Adipose tissue (tissue), 3 donors: ENCODE data around the gene MDK. TPM values are rescaled to one million over a fixed set of nuclear protein-coding genes. Genes with fewer than 3 reads are reported as not detected.
"Not testable (repeated sequence)": the region's sequence is repeated elsewhere in the genome, so short reads cannot be mapped to it uniquely, and the experiment has no call there.

Experiments used
- H3K27ac ChIP-seq: one replicate; pipeline ENCODE4 v1.5.1; 2013; ENCODE audit warnings: low read depth, low read length
- WGBS, 3 donors: extraction: QIAGEN DNeasy Blood & Tissue Kit; methylation state at CpG; one replicate each; pipeline ENCODE4 v1.1.7; 2013; 5-methylcytosine and 5-hydroxymethylcytosine counted together
- polyA plus RNA-seq, 3 donors: library from polyadenylated mRNA; stranded (reverse); fragments of 200-250 nt; gene quantifications; one replicate each; pipeline ENCODE4 v1.2.3, GENCODE V29; 2013
- donor health status: healthy with polysubstance abuse.
- donor health status: Bipolar disorder and iron deficiency.
- donor health status: healthy.

The MDK gene
- polyA plus RNA-seq, 3 donors = 12.8 to 18.6 (median 17.7) TPM

DNA sequence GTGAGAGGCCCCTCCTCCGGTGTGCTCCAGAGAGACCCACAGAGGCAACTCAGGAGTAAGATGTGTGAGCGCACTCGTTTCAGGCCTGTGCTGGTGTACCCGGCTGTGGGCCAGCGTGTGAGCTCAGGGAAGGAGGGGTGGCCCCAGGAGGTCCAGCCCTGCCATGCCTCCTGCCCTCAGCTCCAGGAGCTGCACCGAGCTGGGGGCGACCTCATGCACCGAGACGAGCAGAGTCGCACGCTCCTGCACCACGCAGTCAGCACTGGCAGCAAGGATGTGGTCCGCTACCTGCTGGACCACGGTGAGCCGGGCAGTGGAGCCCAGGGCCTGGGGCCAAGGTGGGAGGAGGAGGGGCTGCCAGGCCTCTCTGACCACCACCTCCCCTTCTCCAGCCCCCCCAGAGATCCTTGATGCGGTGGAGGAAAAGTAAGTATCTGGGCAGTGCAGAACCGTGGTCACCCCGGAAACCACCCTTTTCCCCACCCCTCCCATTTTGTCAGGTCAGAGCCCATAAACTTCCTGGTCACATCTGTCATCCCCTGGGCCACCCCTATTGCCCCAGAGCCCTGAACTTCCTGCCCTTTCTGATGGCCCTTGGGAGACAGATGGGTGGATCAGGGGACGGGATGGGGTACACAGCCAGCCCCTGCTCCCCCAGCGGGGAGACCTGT lies 2.5 kb upstream of the MDK start:
- no peak overlapping the region for H3K27ac ChIP-seq
- WGBS, 3 donors = 59 to 77% (median 70%) methylated on average over 20 of the region's 20 CpGs

DNA sequence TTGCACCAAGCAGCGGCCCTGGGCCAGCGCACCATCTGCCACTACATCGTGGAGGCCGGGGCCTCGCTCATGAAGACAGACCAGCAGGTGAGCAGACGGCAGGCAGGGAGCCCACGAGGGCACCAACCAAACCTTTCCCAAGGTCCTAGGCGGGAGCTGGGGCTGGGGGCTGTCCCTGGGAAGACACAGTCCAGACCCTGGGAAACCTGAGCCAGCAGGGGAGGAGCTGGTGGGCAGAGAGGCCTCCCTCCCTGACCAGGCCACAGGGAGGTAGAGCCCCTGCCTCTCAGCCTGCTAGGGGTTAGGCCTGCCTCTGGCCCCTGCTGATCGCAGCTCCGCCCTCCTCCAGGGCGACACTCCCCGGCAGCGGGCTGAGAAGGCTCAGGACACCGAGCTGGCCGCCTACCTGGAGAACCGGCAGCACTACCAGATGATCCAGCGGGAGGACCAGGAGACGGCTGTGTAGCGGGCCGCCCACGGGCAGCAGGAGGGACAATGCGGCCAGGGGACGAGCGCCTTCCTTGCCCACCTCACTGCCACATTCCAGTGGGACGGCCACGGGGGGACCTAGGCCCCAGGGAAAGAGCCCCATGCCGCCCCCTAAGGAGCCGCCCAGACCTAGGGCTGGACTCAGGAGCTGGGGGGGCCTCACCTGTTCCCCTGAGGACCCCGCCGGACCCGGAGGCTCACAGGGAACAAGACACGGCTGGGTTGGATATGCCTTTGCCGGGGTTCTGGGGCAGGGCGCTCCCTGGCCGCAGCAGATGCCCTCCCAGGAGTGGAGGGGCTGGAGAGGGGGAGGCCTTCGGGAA lies 1.8 kb upstream of the MDK start:
- H3K27ac ChIP-seq = not testable (repeated sequence)
- 45 to 64% (median 61%) methylated on average over 32 to 33 of the region's 36 CpGs for WGBS, 3 donors

DNA sequence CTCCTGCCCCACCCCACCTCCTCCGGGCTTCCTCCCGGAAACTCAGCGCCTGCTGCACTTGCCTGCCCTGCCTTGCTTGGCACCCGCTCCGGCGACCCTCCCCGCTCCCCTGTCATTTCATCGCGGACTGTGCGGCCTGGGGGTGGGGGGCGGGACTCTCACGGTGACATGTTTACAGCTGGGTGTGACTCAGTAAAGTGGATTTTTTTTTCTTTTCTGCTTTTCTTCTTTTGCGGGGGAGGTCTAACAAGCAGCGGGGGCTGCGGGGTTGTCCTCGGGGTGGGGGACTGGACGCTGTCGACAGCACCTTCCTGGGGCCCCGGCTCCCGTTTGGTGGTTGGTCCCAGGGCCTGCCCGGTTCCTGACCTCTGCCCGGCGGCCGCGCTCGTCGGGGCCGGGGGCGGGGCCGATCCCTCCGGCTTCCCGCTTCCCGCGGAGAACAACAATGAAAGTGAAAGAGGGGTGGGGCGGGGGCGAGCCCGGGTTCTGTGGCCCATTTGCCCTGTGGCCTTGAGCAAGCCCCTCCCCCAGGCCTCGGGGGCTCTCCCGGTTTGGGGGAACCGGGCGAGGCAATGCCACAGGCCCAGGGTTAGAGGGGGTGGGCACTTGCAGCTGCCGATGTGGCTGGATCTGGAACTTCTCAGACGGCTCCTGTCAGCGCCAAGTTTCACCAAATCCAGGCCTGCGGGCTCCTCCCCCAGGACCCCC lies 975 bp upstream of the MDK start:
- 1 to 2% (median 1%) methylated on average over 39 to 45 of the region's 45 CpGs for WGBS, 3 donors
- no peak overlapping the region for H3K27ac ChIP-seq

GRCh38 chr11:46381819-46382645 lies 563 bp downstream of the MDK start:
- 3 to 5% (median 4%) methylated on average over 46 to 66 of the region's 66 CpGs for WGBS, 3 donors

DNA sequence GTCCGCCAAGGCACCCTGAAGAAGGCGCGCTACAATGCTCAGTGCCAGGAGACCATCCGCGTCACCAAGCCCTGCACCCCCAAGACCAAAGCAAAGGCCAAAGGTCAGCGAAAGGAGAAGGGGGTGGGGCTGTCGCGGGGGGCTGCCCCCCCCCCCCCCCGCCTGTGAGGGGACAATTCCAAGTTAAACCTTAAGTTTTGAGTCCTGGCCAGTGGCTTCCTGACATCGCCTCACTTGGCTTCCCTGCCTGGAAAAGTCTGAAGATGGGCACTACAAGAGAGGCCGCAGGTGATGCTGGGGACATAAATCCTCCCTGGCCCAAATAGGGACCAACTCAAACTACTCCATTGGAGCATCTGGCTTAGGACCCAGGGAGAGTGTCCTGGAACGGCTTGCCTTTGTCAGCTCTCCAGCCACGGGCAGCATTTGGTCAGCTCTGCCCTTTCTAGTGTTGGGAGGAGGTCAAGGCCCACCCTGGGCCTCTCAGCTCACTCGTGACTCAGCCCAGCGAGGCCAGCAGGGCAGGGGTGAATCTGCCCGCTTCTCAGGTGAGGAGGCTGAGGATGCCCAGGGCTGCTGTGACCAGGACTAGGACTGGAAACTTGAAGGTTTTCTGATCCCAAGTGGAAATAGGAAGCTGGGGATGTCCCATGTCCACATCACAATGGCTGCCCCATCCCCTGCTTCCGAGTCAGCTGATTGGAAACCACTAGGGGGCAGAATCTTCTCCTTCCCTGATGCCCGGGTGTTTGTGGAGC lies 1.4 kb downstream of the MDK start:
- 52 to 61% (median 59%) methylated on average over 15 to 18 of the region's 18 CpGs for WGBS, 3 donors
- no peak overlapping the region for H3K27ac ChIP-seq

More at GRCh38 chr11:46381819-46382645, 563 bp downstream of the MDK start:
- no peak overlapping the region for H3K27ac ChIP-seq

- 78 to 88% (median 81%) methylated on average over 7 of the region's 7 CpGs for WGBS, 3 donors
- no peak overlapping the region for H3K27ac ChIP-seq
These were observed 1.9 kb downstream of the MDK start for GRCh38 chr11:46383404-46383758.

DNA sequence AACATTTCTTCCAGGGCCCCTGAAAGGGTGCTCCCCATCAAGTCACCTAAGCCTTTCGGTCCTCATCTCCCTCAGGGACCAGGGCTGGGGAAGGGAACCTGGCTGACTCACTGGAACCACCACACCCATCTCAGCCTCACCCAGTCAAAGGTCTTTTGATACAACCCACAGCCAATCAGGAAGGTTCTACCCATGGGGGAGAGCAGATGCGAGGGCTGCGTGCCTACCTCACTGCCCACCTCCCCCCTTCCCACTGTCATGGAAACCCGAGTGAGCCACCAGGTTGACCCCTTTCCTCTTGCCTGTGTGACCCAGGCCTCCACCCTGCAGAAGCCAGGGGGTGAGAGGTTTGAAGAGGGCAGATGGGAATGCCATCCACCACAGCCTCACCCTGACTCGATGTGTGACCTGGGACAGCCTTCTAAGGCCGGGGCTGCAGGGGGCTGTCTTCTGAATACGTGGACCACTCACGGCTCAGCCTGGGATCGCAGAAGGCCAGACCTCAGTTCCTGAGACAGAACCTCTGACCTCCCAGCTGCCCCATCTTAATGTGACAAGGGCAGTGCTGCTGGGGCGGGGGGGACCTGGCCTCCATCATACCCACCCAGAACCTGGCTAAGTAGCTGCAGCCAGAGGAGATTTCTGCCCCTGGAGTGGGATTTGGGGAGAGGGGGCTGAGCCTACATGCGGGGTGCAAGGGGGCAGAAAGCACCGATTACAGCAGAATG lies 2.7 kb downstream of the MDK start:
- 90 to 92% (median 91%) methylated on average over 12 of the region's 12 CpGs for WGBS, 3 donors
- no peak overlapping the region for H3K27ac ChIP-seq

DNA sequence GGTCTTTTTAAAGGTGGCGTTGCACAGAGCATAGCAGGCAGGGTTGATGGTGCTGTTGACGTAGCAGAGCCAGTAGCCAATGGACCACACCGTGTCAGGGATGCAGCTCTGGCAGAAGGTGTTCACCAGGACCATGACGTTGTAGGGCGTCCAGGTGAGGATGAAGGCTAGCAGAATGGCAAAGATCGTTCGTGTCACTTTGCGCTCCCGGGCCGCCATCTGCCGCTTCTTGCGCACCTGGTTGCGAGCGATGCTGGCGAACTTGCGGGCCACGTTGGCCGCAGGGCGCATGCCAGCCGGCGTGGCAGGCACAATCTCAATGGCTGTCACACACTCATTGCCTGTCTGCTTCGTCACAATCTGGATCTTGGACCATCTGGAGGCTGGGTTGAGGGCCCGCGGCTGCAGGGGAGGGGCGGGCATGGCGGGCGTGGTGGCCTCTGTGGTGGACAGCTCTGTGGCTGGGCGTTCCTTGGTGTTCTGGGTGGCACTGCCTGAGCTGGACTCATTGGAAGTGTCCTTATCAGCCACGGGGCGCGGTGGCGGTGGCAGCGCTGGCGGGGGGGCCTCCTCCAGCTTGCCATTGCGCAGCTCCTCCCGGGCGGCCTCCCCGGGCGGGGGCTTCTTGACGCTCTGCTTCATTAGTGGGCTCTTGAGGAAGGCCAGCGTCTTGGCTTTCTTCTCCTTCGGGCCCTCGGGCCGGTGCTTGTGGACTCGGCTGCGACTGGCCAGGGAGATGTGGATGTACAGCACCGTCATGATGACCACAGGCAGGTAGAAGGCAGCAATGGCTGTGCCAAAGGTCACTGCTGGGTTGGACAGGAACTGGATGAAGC lies 3.9 kb downstream of the MDK start:
- no peak overlapping the region for H3K27ac ChIP-seq
- WGBS, 3 donors = 95 to 96% (median 96%) methylated on average over 47 of the region's 47 CpGs

- 95% methylated on average over 25 of the region's 25 CpGs for WGBS, 3 donors
- H3K27ac ChIP-seq = no peak overlapping the region
These were observed 4.6 kb downstream of the MDK start for GRCh38 chr11:46386005-46386578.

DNA sequence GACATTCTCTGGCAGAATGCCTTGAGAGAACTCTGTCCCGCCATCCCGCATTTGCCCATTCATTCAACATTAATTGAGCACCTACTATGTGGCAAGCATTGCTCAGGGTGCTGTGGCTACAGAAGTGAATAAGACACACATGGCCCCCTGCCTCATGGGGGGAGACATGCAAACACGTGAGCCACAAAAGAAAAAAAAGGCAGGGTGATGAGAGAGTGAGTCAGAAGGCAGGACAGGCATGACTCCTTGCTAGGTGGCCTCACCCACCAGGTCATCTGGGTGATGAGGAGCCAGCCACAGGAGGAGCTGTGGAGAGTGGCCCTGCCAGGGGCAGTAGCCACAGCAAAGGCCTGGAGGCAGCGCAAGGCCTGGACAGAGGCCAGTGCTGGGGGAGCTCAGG lies 5.2 kb downstream of the MDK start:
- 87 to 95% (median 95%) methylated on average over 4 of the region's 4 CpGs for WGBS, 3 donors
- H3K27ac ChIP-seq = no peak overlapping the region

DNA sequence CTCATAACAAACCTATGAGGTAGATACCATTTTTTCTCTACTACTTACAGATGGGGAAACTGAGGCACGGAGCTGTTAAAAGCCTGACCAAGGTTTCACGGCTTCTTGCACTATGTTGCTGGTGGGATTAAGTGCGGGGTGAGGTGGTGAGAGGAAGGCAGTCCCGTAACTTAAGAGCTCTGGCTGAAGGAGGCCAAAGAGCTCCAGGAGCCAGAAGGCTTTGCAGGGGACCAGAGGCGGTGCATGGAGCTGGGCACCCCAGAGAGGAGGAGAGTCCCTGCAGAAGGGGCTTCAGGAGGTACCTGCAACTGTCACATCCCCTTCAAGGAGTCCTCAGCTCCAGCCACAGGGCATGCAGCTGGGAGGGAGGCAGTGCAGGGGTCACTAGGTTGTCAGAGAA lies 6.0 kb downstream of the MDK start:
- H3K27ac ChIP-seq = no peak overlapping the region
- WGBS, 3 donors = 72 to 80% (median 79%) methylated on average over 5 of the region's 5 CpGs

GRCh38 chr11:46387919-46388618 lies 6.6 kb downstream of the MDK start:
- WGBS, 3 donors = 12 to 26% (median 18%) methylated on average over 19 to 24 of the region's 24 CpGs
- H3K27ac ChIP-seq = no peak overlapping the region

DNA sequence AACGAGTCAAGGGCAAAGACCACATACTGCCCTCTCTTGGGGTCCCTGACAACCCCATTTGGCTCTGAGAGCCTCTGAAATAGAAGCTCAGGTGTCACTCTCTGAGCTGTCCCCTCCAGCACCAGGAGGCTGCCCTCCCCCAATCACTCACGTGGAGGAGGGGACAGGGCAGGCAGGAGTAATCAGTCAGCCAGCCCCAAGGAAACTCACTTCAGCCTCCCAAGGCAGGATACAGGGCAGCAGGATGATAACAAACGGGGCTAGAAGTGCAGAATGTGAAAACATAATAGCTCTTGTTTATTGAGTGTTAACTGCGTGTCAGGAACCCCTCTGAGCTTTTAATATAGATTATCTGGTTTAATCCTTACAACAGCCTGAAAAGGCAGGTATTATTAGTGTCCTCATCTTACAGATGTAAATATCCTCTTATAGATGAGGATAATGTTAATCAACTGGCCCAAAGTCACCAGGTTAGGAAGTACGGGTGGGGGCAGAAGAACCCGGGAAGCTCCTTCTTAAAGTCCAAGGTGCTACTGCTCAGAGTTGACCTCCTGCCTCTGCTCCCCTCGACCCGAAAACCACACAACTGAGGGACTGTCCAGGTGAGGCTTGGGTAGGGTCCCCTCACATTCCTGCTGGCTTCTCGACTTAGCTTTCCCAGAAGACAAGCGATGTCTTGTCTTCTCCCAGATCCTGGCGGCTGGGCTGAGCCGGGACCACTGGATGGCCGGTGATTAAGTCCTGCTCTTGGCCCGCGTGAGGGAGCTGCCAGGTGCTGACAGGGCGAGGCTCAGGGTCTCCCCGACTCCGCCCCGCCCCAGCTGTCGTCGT lies 7.4 kb downstream of the MDK start:
- 8 to 13% (median 12%) methylated on average over 19 to 21 of the region's 21 CpGs for WGBS, 3 donors
- no peak overlapping the region for H3K27ac ChIP-seq

- WGBS, 3 donors = 1 to 2% (median 2%) methylated on average over 68 to 80 of the region's 80 CpGs
- H3K27ac ChIP-seq = no peak overlapping the region
These were observed 8.2 kb downstream of the MDK start for GRCh38 chr11:46389450-46390330.
